Superior temporal gyrus (tissue), 1 donor: ENCODE results near the gene ASCC2.

Experiments
- DNase-seq: peaks from one replicate; pipeline ENCODE4 v3.0.0-alpha.2; 2016; ENCODE audit errors: extremely low spot score

The ASCC2 gene

DNA sequence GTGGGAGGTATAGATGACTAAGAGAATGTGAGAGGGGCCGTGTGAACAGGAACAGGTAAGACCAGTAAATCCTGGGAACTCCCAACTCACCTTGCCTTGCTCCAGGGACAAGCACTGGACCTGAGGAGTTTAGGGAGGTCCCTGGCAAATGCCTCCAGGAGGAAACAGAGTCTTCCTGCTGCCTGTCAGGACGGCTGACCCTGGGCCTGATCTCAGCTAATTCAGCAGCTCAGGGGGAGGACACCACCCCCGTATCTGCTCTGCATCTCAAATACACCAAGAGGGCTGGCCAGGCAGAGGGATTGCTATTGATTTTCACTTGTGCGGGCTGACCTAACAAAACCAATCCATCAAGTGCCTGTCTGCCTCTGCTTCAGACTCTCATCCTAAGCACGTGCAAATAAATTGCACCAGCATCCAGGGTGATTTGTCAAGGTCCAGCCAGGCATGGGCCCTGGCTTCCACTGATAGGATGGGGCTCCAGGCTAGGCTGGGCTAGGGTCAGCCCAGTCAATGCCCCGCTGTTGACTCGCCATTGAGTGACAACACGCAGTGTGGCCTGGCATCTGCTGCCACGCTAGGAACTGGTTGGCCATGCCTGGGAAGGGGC is 50.6 kb downstream of the ASCC2 start:
- no peak for DNase-seq

DNA sequence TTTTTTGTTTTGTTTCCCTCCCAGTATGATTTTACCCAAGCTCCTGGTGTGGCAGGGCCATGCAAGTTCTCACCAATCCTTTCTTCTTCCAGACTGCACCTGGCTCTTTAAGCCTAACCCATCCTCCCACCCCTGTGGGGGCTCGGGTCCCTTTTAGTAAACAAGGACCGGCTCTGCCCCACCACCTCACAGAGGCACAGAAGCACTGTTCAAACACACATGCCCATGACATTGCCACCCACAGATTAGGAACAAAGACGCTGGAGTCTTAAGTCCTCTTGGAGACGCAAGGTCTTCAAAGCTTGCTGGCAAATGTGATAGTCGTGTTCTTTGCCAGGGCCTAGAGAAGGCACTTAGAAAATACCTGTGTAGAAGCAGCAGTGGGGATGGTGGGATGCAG is 52.0 kb downstream of the ASCC2 start:
- no peak for DNase-seq

DNA sequence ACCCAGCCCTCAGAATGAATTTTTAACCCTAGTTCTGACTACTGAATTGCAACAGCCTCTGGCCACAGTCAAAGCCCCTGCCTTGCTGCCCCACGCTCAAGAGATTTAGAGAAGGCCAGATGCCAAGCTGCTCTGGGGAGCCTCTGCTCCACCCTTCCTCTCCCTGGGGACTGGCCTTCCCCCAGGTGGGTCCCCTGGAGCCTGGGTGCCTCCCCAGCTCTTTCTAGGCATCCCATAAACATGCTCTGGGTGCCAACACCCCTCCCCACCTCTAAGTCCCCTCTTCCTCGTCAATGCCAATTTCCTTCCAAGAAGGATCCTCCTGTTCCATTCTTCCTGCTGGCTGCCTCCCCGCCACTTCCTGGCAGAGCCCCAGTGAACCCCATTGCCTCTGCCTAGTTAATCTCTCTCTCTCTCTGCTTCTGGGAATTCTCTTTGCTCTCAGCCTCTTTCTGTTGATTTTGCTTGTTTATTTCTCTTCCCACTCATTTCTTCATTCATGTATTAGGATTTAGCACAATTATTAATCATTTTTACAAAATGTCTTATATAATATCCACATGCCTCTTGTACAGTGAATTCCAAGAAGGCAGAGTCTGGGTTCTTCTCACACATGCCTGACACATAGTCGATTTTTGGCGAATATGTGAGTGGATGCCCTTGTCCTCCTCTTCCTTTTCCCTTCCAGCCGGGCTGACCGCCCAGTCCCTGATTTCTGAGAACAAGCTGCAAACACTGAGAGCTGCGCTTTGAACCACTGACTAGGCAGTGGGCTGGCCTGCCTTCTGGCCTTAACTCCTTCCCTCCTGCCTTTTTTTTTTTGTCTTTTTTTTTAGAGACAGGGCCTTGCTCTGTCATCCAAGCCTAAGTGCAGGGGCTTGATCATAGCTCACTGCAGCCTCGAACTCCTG is 53.4 kb downstream of the ASCC2 start:
- DNase-seq: peak; percentile 51

DNA sequence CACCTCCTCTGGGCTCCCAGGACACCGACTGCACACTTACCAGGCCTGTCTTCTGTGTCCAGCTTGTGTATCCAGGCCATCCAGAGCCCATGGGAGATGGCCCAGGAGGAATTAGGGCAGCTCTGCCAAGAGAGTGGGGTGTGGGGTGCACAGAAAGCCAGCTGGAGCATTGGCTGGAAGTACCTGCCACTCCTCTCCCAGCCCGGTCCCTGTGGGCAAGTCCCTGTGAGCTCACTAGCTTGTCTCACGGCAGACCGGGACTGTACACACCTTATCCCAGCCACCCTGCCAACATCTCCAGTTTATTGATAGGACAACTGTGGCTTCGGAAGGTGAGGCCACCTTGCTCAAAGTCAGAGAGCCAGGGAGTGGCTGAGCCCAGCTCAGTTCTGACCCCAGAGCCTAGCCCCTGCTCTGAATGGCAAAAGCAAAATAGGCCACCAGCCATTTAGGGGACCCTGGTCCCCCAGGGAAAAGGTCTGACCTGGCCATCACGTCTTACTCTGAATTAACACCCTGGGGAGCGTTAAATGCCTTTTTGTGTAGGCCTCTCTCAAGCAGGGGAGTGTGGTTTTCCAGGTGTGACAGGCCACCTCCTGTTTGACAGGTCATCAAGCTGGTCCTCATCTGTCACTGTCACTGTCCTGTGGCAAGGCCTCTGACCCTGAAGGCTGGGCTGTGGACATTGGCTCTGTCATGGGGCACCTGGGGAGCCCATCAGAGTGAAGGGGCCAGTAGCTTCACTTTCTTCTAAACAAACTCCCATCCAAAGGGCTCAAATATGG is 55.8 kb downstream of the ASCC2 start:
- no peak for DNase-seq

DNA sequence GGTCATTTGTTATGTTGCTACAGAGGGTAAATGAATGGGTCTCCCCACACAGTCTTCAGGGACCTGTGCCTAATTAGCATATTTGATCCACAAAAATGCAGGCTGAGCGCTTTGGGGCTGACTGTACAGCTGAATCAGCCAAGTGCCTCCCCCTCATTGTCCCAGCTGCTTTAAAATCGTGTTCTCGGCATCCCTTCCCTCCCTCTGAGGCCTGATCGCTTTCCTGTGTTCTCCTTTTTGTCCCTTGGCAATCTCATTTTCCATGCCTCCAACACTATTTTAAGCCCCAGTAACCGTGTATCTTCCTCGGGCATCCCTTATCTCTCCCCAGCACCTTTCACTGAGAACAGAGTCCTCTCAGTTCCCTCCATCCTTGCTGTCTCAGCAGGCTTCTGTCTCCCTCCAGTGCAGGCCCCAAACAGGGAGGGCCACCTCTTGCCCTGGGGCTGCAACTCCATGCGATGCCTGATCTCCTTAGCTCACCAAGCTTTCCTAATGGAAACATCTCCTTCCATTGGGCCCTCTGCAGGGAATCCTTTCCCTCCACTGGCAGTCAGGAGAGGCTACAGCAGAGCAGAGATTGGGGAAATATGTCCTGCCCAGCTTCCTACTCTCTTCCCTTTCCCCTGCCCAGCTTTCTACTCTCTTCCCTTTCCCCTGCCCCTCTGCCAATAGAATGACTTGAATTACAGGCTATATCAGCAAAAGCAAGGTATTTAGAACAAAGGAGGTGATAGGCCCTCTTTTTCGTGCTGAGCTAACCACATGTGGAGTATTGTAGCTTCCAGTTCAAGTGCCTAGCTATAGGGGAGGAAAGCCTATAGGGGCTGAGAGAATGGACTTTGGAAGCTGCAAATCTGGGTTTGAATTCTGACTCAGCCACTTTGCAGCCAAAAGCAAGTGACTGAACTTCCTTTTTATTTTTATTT is 57.1 kb downstream of the ASCC2 start:
- peak; percentile 65 for DNase-seq

DNA sequence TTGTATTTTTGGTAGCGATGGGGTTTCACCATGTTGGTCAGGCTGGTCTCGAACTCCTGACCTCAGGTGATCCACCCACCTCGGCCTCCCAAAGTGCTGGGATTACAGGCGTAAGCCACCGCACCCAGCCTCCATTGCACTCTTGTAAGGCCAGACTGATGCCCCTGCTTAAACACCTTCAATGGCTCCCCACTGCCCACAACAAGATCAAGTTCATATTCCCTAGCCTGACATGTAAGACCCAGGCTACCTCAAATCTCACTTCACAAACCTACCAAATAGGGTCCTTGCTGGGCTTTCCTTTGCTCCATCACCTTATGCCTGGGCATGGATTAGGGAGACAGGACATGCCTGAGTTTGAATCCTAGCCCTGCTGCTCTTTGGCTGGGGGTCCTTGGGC is 57.9 kb downstream of the ASCC2 start:
- no peak for DNase-seq

DNA sequence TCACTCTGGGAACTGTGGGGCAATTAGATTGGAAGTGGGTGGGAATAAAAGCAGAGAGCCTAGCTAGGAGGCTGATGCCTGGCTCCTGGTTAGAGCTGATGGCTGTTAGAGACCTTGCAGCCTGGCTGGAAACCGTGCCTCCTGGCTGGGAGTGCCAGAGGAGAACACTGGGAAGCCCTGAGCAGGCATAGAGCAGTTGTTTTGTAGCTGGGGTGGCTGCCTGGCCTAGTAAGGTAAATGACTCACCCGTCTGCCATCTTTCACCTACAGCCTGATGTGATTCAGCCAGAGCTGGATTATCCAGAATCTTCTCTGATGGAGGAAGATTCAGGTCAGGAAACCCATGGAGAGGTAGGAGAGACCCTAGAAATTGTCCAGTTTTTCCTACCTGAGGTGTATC is 64.8 kb downstream of the ASCC2 start:
- DNase-seq: no peak

DNA sequence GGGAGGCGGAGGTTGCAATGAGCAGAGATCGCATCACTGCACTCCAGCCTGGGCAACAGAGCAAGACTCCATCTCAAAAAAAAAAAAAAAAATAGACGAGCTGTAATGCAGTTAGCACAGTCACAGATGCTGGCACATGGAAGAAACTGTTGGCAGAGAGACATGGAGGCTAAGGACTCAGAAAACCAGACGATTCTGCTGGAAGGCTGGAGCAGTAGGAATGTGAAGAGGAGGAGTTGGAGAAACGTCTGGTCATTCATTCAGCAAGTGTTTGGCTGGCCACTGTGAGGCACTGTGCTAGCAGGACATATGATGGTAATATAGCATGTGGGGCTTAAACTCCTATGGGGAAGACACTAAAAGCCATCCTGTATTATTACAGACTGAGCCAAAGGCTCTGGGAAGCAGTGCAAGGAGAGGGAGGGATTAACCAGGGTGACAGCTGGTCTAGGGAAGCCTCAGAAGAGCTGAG is 65.9 kb downstream of the ASCC2 start:
- DNase-seq: peak; percentile 19

DNA sequence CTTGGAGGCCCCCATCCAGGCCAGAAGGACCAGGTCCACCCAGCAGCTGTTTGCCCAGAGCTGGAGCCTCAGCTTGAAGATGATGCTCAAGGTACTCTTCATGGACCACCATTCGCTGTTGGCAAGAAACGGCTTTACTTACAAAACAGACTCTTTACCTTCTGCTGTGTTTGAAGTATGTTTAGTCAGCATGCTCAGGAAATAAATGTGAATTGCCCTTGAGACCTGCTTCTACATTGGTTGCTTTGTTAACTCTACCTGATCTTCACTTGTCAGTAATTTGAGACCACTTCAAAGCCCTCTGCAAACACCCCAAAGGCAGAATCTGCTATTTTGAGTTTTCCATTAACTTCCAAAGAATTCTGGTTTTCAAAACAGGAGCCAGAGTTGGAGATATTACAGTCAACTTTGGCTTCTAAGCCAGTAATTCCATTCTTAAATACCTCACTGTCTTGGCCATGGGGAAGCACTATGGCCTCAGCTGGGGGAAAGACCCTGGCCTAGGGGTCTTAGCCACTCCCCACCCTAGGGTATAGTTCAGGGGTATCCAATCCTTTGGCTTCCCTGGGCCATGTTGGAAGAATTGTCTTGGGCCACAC is 68.3 kb downstream of the ASCC2 start:
- DNase-seq: no peak

DNA sequence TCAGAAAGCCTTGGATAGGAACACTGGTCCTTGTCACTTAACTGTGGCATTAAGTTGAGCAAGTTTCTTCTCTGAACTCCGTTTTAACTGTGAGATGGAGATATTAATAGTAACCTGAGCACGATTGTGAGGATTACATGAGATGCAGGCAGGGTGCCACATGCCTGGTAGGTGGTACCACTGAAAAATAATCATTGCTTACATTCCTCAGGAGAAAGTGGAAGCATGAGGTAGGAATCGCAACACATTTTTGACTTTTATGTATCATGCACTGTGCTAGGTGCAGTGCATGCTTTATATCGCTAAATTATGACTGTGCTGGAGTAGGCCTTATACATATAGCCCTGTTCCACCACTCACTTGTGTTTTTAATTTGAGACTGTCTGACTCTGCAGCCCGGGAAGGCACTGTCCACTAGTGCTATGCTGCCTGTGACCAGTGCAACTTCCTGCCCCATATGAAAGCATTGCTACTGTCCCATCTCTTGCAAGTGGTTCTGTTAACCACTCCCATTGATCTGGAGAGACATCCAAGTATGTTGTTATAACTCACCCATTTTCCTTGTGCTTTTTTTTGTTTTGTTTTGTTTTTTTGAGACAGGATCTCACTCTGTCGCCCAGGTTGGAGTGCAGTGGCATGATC is 69.9 kb downstream of the ASCC2 start:
- DNase-seq: no peak

DNA sequence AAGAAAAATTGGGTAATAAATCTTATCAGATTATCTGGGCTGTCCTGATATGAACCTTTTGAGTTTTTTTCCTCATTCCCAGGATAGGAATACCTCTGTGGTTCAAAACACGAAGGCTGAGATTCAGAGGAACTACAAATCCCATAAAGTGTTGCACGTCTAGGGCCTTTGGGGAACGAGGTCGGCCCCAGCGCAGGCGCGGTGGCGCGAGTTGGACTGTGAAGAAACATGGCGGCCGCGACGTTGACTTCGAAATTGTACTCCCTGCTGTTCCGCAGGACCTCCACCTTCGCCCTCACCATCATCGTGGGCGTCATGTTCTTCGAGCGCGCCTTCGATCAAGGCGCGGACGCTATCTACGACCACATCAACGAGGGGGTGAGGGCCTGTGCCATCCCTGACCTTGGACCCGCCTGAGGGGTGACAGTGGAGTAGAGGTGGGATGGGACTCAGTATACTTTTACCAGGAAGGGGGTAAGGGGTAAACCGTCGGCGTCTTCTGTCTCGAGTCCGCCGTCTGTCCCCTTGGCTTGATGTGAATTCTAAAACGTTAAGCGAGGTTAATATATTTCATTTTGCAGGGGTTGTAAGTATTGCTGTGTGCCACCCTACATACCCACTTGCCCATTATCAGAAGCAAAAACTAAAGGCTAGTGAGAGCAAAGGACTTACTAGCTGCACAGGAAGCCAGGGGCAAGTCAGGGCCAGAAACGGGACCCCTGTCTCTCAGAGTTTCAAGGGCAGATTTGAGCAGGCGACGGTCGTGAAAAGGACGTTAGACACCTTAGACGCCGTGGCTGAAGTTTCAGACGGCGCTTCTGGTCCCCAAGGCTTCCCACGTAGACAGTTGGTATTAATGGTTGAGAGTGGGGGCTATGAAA is 70.7 kb downstream of the ASCC2 start, which contains the start of gene UQCR10:
TSS of gene UQCR10 (plus strand) at position 199 of the 881 bp plus-strand sequence. CDS start at position 229, 30 bp downstream.
- peak; percentile 98 for DNase-seq

DNA sequence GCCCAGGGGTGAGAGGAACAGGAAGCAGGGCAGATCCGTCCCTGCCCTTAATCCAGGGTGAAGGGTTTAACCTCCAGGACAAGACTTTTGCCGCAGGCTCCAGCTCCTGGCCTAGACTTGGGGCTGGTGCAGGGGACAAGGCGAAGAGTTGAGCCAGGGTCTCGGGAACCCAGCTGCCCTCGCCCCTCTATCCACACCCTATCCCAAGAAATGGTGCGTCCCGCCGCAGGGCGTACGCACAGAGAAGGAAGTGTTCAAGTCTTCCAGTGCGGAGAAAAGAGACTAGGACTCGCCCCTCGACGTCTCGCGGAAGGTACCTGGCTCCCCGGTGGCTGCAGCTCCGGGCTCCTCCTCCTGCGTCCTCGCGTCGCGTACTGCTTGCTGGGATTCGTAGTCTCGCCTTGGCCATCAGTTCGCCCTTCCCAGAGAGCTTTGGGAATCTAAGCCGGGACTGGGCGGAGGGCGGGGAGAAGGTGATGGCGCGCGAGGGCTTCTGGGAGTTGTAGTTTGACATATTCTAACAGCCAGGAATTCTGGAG is 71.4 kb downstream of the ASCC2 start, which contains the start of gene ZMAT5:
TSS of gene ZMAT5 (minus strand) at position 376 of the 539 bp plus-strand sequence. CDS start 18,463 bp downstream, outside the sequence.
- DNase-seq: no peak

DNA sequence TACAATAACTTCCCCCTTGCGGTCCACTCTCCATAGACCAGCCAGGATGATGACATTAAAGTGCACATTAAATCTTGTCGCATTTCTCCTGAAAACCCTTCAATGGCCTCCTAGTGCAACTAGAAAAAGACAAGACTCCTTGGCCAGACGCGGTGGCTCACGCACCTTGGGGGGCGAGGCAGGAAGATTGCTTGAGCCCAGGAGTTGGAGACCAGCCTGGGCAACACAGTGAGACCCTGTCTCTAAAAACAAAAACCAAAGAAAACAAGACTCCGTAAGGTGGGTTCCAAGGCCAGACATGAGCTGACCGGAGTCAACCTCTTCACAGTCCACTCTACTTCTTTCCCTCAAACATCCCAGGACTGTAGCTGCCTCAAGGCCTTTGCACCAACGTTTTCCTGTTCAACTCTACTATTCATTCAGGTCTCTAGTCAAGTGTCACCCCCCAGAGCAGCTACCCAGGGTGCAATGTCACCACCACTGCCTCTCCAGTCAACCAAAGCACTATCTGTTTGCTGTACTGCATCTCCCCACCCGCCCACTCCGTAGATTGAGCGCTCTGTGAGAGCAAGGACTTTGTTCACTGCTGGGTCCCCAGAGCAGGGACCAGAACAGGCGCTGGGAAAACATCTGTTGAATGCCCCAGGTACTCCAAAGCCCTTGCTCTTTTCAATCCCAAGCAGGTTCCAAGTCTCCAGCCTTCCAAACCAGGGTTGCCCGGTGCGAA is 72.0 kb downstream of the ASCC2 start:
- no peak for DNase-seq

DNA sequence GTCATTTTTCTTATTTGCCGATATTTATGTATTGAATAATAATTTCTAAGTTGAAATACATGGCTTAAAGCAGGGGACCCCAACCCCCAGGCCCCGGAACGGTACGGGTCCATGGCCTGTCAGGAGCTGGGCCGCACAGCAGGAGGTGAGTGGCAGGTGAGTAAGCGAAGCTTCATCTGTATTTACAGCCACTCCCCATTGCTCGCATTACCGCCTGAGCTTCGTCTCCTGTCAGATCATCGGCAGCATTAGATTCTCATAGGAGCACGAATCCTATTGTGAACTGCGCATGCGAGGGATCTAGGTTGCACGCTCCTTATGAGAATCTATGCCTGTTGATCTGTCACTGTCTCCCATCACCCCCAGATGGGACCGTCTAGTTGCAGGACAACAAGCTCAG is 75.8 kb downstream of the ASCC2 start:
- DNase-seq: no peak

DNA sequence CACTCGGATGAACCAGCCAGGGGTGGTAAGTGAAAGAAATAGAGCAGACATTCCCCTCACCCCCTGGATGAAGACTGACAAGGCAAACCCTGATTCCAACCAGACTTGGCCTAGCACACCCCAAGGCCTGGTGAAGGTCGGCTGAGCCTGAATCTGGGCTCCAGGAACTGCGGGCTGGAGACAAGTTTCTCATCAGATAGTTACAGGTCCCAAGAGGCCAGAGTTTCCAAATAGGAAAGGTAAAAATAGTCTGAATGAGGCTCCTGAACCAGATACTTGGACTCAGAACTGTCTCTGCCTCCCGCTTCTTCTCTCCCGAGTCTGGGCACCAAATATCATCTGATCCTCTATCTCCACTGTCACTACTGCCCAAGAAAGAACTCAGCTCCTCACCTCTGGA is 79.1 kb downstream of the ASCC2 start:
- no peak for DNase-seq

DNA sequence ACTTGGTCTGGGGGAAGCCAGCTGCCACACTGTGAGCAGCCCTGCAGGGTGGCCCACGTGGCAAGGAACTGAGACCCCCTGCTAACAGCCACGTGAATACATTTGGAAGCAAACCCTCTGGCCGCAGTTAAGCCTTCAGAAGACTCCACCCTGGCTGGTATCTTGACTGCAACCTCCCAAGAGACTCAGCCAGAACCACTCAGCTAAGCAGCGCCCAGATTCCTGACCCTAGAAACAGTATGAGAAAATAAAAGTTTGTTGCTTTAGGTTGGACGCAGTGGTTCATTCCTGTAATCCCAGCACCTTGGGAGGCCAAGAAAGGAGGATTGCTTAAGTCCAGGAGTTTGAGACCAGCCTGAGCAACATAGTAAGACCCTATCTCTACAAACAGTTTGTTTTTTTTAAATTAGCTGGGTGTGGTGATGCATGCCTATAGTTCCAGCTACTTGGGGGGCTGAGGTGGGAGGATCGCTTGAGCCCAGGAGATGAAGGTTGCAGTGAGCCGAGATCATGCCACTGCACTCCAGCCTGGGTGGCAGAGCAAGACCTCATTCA is 79.9 kb downstream of the ASCC2 start:
- no peak for DNase-seq

DNA sequence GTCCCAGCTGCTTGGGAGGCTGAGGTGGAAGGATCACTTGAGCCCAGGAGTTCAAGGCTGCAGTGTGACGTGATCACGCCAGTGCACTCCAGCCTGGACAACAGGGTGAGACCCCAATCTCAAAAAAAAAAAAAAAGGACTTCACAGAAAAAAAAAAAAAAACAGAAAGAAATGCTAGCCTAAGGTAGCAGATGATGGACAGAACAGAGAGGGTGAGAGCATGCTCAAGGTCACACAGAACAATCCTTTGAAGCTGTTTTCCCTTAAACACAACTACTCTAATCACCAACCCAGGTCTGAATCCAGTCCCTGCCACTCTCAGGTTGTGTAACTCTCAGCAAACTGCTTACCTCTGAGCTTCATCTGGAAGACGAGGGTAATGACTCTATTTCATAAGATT is 81.0 kb downstream of the ASCC2 start:
- DNase-seq: no peak

DNA sequence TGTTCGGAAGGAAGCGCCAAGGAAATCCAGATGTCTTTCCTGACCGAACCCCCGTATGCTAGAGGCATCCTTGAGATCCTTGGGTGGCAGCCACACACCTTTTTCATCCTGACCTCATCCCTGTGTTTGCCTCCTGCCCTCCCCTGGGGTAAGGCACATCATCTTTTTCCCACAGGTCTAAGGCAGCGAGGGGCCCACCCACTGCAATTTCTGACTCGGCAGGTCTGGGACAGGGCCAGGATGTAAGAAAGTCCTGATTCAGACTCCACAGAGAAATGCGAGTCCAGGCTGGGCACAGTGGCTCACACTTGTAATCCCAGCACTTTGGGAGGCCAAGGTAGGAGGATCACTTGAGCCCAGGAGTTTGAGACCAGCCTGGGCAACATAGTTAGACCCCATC is 81.7 kb downstream of the ASCC2 start:
- no peak for DNase-seq
